Caco-2 (cell line): ENCODE results near the gene ATOH8. TPM values are rescaled to one million over a fixed set of nuclear protein-coding genes. Genes with fewer than 3 reads are reported as not detected.

Experiments
- BruUV-seq: library from RNA; stranded (reverse); fragments of 400-500 nt; replicated peaks from 2 replicates; lab custom pipeline; 2021; lab: Mats Ljungman, UMichigan
- CTCF ChIA-PET: fragments of 300-600 bp; sonication (Branson Sonifier 250); formaldehyde crosslinking; loops from one replicate; lab custom pipeline; 2022; ENCODE audit warnings: antibody characterized with exemption; lab: Charles Lee
- POLR2A ChIA-PET: fragments of 300-600 bp; sonication (Branson Sonifier 250); formaldehyde crosslinking; loops from one replicate; lab custom pipeline; 2022; ENCODE audit warnings: antibody characterized with exemption; lab: Charles Lee
- DNase-seq, 2 experiments: peaks; one replicate each; pipeline versions ENCODE4 v3.0.0 to v3.0.0-alpha.2; 2020 to 2022
- H3K27me3 ChIP-seq: replicated peaks from 2 replicates; pipeline ENCODE4 v1.6.0; 2011; ENCODE audit warnings: low read length; ENCODE audit not compliant: control insufficient read depth, insufficient read depth
- H3K36me3 ChIP-seq: 2 replicates; pipeline ENCODE4 v1.5.1; 2011; ENCODE audit warnings: low read length; ENCODE audit not compliant: control insufficient read depth, insufficient read depth
- H3K4me1 ChIP-seq: fragments of 250-450 bp; sonication (Bioruptor Pico); 2 replicates; pipeline ENCODE4 v1.5.1; 2020; ENCODE audit warnings: mild to moderate bottlenecking
- H3K4me3 ChIP-seq: 2 replicates; pipeline ENCODE4 v1.5.1; 2011; ENCODE audit warnings: low read depth, mild to moderate bottlenecking, control low read depth, low read length
- H3K9me3 ChIP-seq: fragments of 250-450 bp; sonication (Bioruptor Pico); 2 replicates; pipeline ENCODE4 v1.5.1; 2020; ENCODE audit warnings: mild to moderate bottlenecking, moderate library complexity
- H3K27ac Mint-ChIP-seq: one replicate; pipeline ENCODE4 v1.8.0; 2022; ENCODE audit warnings: mixed read lengths; ENCODE audit not compliant: unreplicated experiment
- H3K27me3 Mint-ChIP-seq: one replicate; pipeline ENCODE4 v1.8.0; 2022; ENCODE audit warnings: mixed read lengths; ENCODE audit not compliant: insufficient read depth, unreplicated experiment
- H3K36me3 Mint-ChIP-seq: one replicate; pipeline ENCODE4 v1.8.0; 2022; ENCODE audit warnings: mild to moderate bottlenecking, mixed read lengths; ENCODE audit not compliant: insufficient read depth, unreplicated experiment
- H3K4me1 Mint-ChIP-seq: one replicate; pipeline ENCODE4 v1.8.0; 2022; ENCODE audit warnings: low read depth, mixed read lengths; ENCODE audit not compliant: unreplicated experiment
- H3K4me3 Mint-ChIP-seq: one replicate; pipeline ENCODE4 v1.8.0; 2022; ENCODE audit warnings: mild to moderate bottlenecking, moderate library complexity, mixed read lengths; ENCODE audit not compliant: unreplicated experiment
- H3K9me3 Mint-ChIP-seq: one replicate; pipeline ENCODE4 v1.8.0; 2022; ENCODE audit warnings: mixed read lengths; ENCODE audit not compliant: unreplicated experiment
- CTCF ChIP-seq, 2 experiments: fragments of 200-600 bp in 1 of 2; IDR thresholded peaks; 1 replicate in 1 of 2; 2 replicates in 1 of 2; pipeline versions ENCODE4 v1.5.1 to v1.8.0; 2011 to 2022; ENCODE audit warnings: antibody characterized with exemption in 1 of 2, control low read depth in 1 of 2, inconsistent platforms in 1 of 2, low read depth in 1 of 2, low read length in 1 of 2, mild to moderate bottlenecking in 1 of 2, moderate library complexity in 1 of 2; ENCODE audit not compliant: insufficient read depth in 1 of 2, severe bottlenecking in 1 of 2, unreplicated experiment in 1 of 2
- intact Hi-C: fragments of 100-400 bp; cut with micrococcal nuclease; formaldehyde crosslinking; loops from one replicate; pipeline ENCODE4 v1.10.0; 2022; ENCODE audit not compliant: unreplicated experiment
- total RNA-seq: library from RNA; stranded (reverse); gene quantifications from 2 replicates; pipeline ENCODE4 v1.2.3, GENCODE V29; 2022

Gene ATOH8
- total RNA-seq, 1 experiment from 2014 or later: not detected

- H3K36me3 Mint-ChIP-seq: no peaks in the 10 kb centered on the region
- no peaks in the 10 kb centered on the region for H3K9me3 ChIP-seq
- no peak overlapping the region for H3K27ac Mint-ChIP-seq
- no peaks in the 10 kb centered on the region for H3K27me3 ChIP-seq
- H3K4me1 Mint-ChIP-seq: no peaks in the 10 kb centered on the region
- no peaks in the 10 kb centered on the region for H3K9me3 Mint-ChIP-seq
- POLR2A ChIA-PET: interaction anchor here (0.6 kb wide), 1 partner anchor 19 kb away, joined by 3 read pairs; no protein-coding TSS in a partner anchor
- H3K4me1 ChIP-seq: no peaks in the 10 kb centered on the region
- H3K4me3 ChIP-seq: no peak overlapping the region
- no peaks in the 10 kb centered on the region for H3K27me3 Mint-ChIP-seq
- DNase-seq: no peak
- BruUV-seq: no TSS peak
- H3K36me3 ChIP-seq: no peaks in the 10 kb centered on the region
- CTCF ChIA-PET: interaction anchor here (1.0 to 2.2 kb wide), 2 partner anchors 33 to 44 kb away, joined by 6 to 8 read pairs; no protein-coding TSS in a partner anchor
- no peak for TF ChIP-seq CTCF (IDR thresholded peaks at IDR 0.05; ENCODE audit: insufficient read depth in 1 of 2, low read depth in 1 of 2, low read length in 1 of 2, severe bottlenecking in 1 of 2, unreplicated experiment in 1 of 2)
- intact Hi-C loops: no loop called here
- no peak overlapping the region for H3K4me3 Mint-ChIP-seq
Observed at GRCh38 chr2:85770369-85770768, 16.6 kb downstream of the ATOH8 start.

- no peaks in the 10 kb centered on the region for H3K36me3 Mint-ChIP-seq
- Histone ChIP-seq H3K9me3 (no peaks in the 10 kb centered on the region), H3K27me3 (no peaks in the 10 kb centered on the region), H3K4me3 (no peak overlapping the region), H3K4me1 (no peaks in the 10 kb centered on the region), H3K36me3 (no peaks in the 10 kb centered on the region)
- no TSS peak for BruUV-seq
- ChIA-PET CTCF (interaction anchor here (2.2 kb wide), 1 partner anchor 43 kb away, joined by 6 read pairs; no protein-coding TSS in a partner anchor), POLR2A (interaction anchor here (0.6 kb wide), 1 partner anchor 20 kb away, joined by 3 read pairs; no protein-coding TSS in a partner anchor)
- H3K27ac Mint-ChIP-seq: no peak overlapping the region
- no peak for DNase-seq
- TF ChIP-seq CTCF (IDR thresholded peaks at IDR 0.05; ENCODE audit: insufficient read depth in 1 of 2, low read depth in 1 of 2, low read length in 1 of 2, severe bottlenecking in 1 of 2, unreplicated experiment in 1 of 2): no peak
- no peaks in the 10 kb centered on the region for H3K4me1 Mint-ChIP-seq
- no peaks in the 10 kb centered on the region for H3K27me3 Mint-ChIP-seq
- intact Hi-C loops: no loop called here
- no peak overlapping the region for H3K4me3 Mint-ChIP-seq
- H3K9me3 Mint-ChIP-seq: no peaks in the 10 kb centered on the region
Observed at GRCh38 chr2:85770786-85771409, 17.1 kb downstream of the ATOH8 start.

GRCh38 chr2:85771486-85771885 is 17.7 kb downstream of the ATOH8 start:
- Histone ChIP-seq H3K4me3 (no peak overlapping the region), H3K9me3 (no peaks in the 10 kb centered on the region), H3K4me1 (no peaks in the 10 kb centered on the region), H3K27me3 (no peaks in the 10 kb centered on the region), H3K36me3 (no peaks in the 10 kb centered on the region)
- ChIA-PET CTCF (interaction anchor here (0.7 to 2.2 kb wide), 2 partner anchors 43 to 215 kb away, joined by 3 to 6 read pairs; no protein-coding TSS in a partner anchor), POLR2A (no interaction called here)
- intact Hi-C loops: no loop called here
- H3K36me3 Mint-ChIP-seq: no peaks in the 10 kb centered on the region
- no peak for TF ChIP-seq CTCF (IDR thresholded peaks at IDR 0.05; ENCODE audit: insufficient read depth in 1 of 2, low read depth in 1 of 2, low read length in 1 of 2, severe bottlenecking in 1 of 2, unreplicated experiment in 1 of 2)
- H3K9me3 Mint-ChIP-seq: no peaks in the 10 kb centered on the region
- H3K27ac Mint-ChIP-seq: no peak overlapping the region
- no peaks in the 10 kb centered on the region for H3K4me1 Mint-ChIP-seq
- no peak for DNase-seq
- no peak overlapping the region for H3K4me3 Mint-ChIP-seq
- no peaks in the 10 kb centered on the region for H3K27me3 Mint-ChIP-seq
- no TSS peak for BruUV-seq
